Measurements from ENCODE around the gene ETNK2.

DNA sequence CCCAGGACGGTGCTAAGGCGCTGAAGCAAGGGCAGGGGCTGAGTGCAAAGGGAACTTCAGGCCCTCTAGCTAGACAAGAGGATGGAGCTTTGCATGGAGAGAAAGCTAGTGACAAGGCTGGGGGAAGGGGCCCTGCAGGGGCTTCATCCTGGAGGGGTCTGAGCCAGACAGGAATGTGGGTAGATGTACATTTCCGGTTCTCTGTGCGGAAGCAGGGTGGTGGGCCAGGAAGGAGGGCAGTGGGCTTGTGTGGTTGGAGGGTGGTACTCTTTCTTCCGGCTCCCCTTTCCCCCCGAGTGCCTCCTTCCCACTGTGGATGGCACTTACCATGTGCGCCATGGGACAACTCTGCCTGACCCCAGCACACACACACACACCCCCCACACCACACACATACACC, 42.9 kb upstream of the ETNK2 start:
- TF ChIP-seq, protein P1, sequence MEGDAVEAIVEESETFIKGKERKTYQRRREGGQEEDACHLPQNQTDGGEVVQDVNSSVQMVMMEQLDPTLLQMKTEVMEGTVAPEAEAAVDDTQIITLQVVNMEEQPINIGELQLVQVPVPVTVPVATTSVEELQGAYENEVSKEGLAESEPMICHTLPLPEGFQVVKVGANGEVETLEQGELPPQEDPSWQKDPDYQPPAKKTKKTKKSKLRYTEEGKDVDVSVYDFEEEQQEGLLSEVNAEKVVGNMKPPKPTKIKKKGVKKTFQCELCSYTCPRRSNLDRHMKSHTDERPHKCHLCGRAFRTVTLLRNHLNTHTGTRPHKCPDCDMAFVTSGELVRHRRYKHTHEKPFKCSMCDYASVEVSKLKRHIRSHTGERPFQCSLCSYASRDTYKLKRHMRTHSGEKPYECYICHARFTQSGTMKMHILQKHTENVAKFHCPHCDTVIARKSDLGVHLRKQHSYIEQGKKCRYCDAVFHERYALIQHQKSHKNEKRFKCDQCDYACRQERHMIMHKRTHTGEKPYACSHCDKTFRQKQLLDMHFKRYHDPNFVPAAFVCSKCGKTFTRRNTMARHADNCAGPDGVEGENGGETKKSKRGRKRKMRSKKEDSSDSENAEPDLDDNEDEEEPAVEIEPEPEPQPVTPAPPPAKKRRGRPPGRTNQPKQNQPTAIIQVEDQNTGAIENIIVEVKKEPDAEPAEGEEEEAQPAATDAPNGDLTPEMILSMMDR (IDR thresholded peaks at IDR 0.05), result no peak
- TF ChIP-seq POLR2A (IDR thresholded peaks at IDR 0.05), result no peak

All from body of pancreas (tissue), 4 donors.